Smooth muscle cell (in vitro differentiated cells): ENCODE data around the gene CPXM2. TPM values are rescaled to one million over a fixed set of nuclear protein-coding genes. Genes with fewer than 3 reads are reported as not detected.

Source experiments
- DNase-seq: peaks from one replicate; lab custom pipeline; 2025; ENCODE audit not compliant: unreplicated experiment; lab: John Stamatoyannopoulos, UW
- H2AFZ ChIP-seq: fragments of 200-600 bp; sonication (generic); 2 replicates; pipeline ENCODE4 v1.6.0; 2016; ENCODE audit warnings: antibody characterized with exemption, low read depth, mild to moderate bottlenecking
- H3F3A ChIP-seq: fragments of 200-600 bp; sonication (generic); 2 replicates; pipeline ENCODE4 v1.6.0; 2017; ENCODE audit warnings: antibody characterized with exemption, low read depth
- H3K27ac ChIP-seq: fragments of 200-600 bp; sonication (generic); 2 replicates; pipeline ENCODE4 v1.5.1; 2016; ENCODE audit warnings: low read depth, mild to moderate bottlenecking
- H3K27me3 ChIP-seq: fragments of 200-600 bp; sonication (generic); 2 replicates; pipeline ENCODE4 v1.6.1; 2016; ENCODE audit warnings: low read depth, mild to moderate bottlenecking
- H3K36me3 ChIP-seq: fragments of 200-600 bp; sonication (generic); 2 replicates; pipeline ENCODE4 v1.5.1; 2016; ENCODE audit warnings: low read depth
- H3K4me1 ChIP-seq: fragments of 200-600 bp; sonication (generic); 2 replicates; pipeline ENCODE4 v1.5.1; 2016; ENCODE audit warnings: low read depth
- H3K4me2 ChIP-seq: fragments of 200-600 bp; sonication (generic); 2 replicates; pipeline ENCODE4 v1.6.0; 2016; ENCODE audit warnings: mild to moderate bottlenecking
- H3K4me3 ChIP-seq: fragments of 200-600 bp; sonication (generic); 2 replicates; pipeline ENCODE4 v1.5.1; 2016; ENCODE audit warnings: mild to moderate bottlenecking
- H3K79me2 ChIP-seq: fragments of 200-600 bp; sonication (generic); 2 replicates; pipeline ENCODE4 v1.6.0; 2016; ENCODE audit warnings: low read depth, mild to moderate bottlenecking
- H3K9ac ChIP-seq: fragments of 200-600 bp; sonication (generic); 2 replicates; pipeline ENCODE4 v1.6.0; 2016; ENCODE audit warnings: low read depth
- H3K9me3 ChIP-seq: fragments of 200-600 bp; sonication (generic); replicated peaks from 2 replicates; pipeline ENCODE4 v1.5.1; 2016; ENCODE audit warnings: low read depth
- H4K20me1 ChIP-seq: fragments of 200-600 bp; sonication (generic); 2 replicates; pipeline ENCODE4 v1.6.0; 2016; ENCODE audit warnings: low read depth
- CTCF ChIP-seq: fragments of 200-600 bp; sonication (generic); IDR thresholded peaks from 2 replicates; pipeline ENCODE4 v1.5.1; 2017; ENCODE audit warnings: borderline replicate concordance, mild to moderate bottlenecking, antibody characterized with exemption; ENCODE audit not compliant: insufficient read depth, poor library complexity, severe bottlenecking
- WGBS: methylation state at CpG from one replicate; pipeline ENCODE4 v1.1.7; 2016; ENCODE audit warnings: low lambda C conversion rate; 5-methylcytosine and 5-hydroxymethylcytosine counted together
- polyA plus RNA-seq: library from polyadenylated mRNA; unstranded; fragments of >200 nt; fragmentation: Nextera tagmentation; extraction: Ambion mirVana; gene quantifications from 2 replicates; pipeline ENCODE4 v1.2.1, GENCODE V29; 2016
- total RNA-seq: library from RNA; depleted of rRNA; stranded (reverse); fragments of >200 nt; gene quantifications from 2 replicates; pipeline ENCODE4 v1.2.3, GENCODE V29; 2014

Gene CPXM2
- total and polyA plus RNA-seq, 2 experiments from 2014 or later = 31.2 to 65.5 TPM

- no peak overlapping the region for H3K27ac ChIP-seq
- H3K79me2 ChIP-seq = no peaks in the 10 kb centered on the region
- TF ChIP-seq CTCF = no peak
- no peaks in the 10 kb centered on the region for H3K9me3 ChIP-seq
- H3K9ac ChIP-seq = no peak overlapping the region
- no peak for DNase-seq
- H3K4me2 ChIP-seq = no peak overlapping the region
- 100% methylated on average over 2 of the region's 2 CpGs for WGBS
- no peaks in the 10 kb centered on the region for H3F3A ChIP-seq
- no peaks in the 10 kb centered on the region for H3K36me3 ChIP-seq
- no peaks in the 10 kb centered on the region for H3K27me3 ChIP-seq
- H3K4me3 ChIP-seq = no peak overlapping the region
- no peaks in the 10 kb centered on the region for H4K20me1 ChIP-seq
- no peak overlapping the region for H2AFZ ChIP-seq
- no peaks in the 10 kb centered on the region for H3K4me1 ChIP-seq
Observed at GRCh38 chr10:123935680-123936079, 44.1 kb upstream of the CPXM2 start.

- Histone ChIP-seq H3K36me3 (no peaks in the 10 kb centered on the region), H3K4me1 (no peaks in the 10 kb centered on the region), H3K79me2 (no peaks in the 10 kb centered on the region), H3K4me2 (no peak overlapping the region), H2AFZ (no peak overlapping the region), H4K20me1 (no peaks in the 10 kb centered on the region), H3K4me3 (no peak overlapping the region), H3K27ac (no peak overlapping the region), H3K27me3 (no peaks in the 10 kb centered on the region), H3F3A (no peaks in the 10 kb centered on the region), H3K9me3 (no peaks in the 10 kb centered on the region), H3K9ac (no peak overlapping the region)
- DNase-seq = no peak
- 69% methylated on average over 4 of the region's 4 CpGs for WGBS
- TF ChIP-seq CTCF = no peak
Observed at GRCh38 chr10:123934846-123935245, 43.2 kb upstream of the CPXM2 start.

GRCh38 chr10:123930340-123931001 is 38.9 kb upstream of the CPXM2 start:
- no peak for DNase-seq
- H4K20me1 ChIP-seq = no peaks in the 10 kb centered on the region
- H3K27me3 ChIP-seq = no peaks in the 10 kb centered on the region
- no peak overlapping the region for H3K9ac ChIP-seq
- no peaks in the 10 kb centered on the region for H3F3A ChIP-seq
- H3K36me3 ChIP-seq = no peaks in the 10 kb centered on the region
- H3K4me1 ChIP-seq = no peaks in the 10 kb centered on the region
- H3K9me3 ChIP-seq = no peaks in the 10 kb centered on the region
- WGBS = 82% methylated on average over 9 of the region's 9 CpGs
- TF ChIP-seq CTCF = no peak
- no peak overlapping the region for H2AFZ ChIP-seq
- H3K79me2 ChIP-seq = no peaks in the 10 kb centered on the region
- H3K4me2 ChIP-seq = no peak overlapping the region
- no peak overlapping the region for H3K4me3 ChIP-seq
- no peak overlapping the region for H3K27ac ChIP-seq

GRCh38 chr10:123929791-123930190 is 38.2 kb upstream of the CPXM2 start:
- 72% methylated on average over 7 of the region's 7 CpGs for WGBS
- H2AFZ ChIP-seq = no peak overlapping the region
- no peak overlapping the region for H3K4me2 ChIP-seq
- no peak overlapping the region for H3K9ac ChIP-seq
- H3K4me1 ChIP-seq = no peaks in the 10 kb centered on the region
- no peaks in the 10 kb centered on the region for H3K9me3 ChIP-seq
- no peaks in the 10 kb centered on the region for H3K79me2 ChIP-seq
- H4K20me1 ChIP-seq = no peaks in the 10 kb centered on the region
- no peak overlapping the region for H3K4me3 ChIP-seq
- H3K36me3 ChIP-seq = no peaks in the 10 kb centered on the region
- H3F3A ChIP-seq = no peaks in the 10 kb centered on the region
- H3K27ac ChIP-seq = no peak overlapping the region
- TF ChIP-seq CTCF = no peak
- no peak for DNase-seq
- no peaks in the 10 kb centered on the region for H3K27me3 ChIP-seq
